ENCODE results near the gene KITLG.
"Not testable (repeated sequence)": the region's sequence is repeated elsewhere in the genome, so short reads cannot be mapped to it uniquely, and the experiment has no call there.

Gene KITLG

GRCh38 chr12:88575361-88575970, 4.8 kb downstream of the KITLG start:
- DNase-seq: no peak

GRCh38 chr12:88574278-88574677, 6.0 kb downstream of the KITLG start:
- no peak for DNase-seq

GRCh38 chr12:88573583-88573982, 6.7 kb downstream of the KITLG start:
- DNase-seq: no peak

- DNase-seq: no peak
Measured at GRCh38 chr12:88572781-88573549, 7.3 kb downstream of the KITLG start.

- DNase-seq: no peak
Measured at GRCh38 chr12:88571543-88571942, 8.7 kb downstream of the KITLG start.

GRCh38 chr12:88570103-88570502, 10.2 kb downstream of the KITLG start:
- DNase-seq: no peak

- DNase-seq: no peak
Measured at GRCh38 chr12:88566430-88566829, 13.8 kb downstream of the KITLG start.

GRCh38 chr12:88562846-88563582, 17.3 kb downstream of the KITLG start:
- DNase-seq: no peak

- no peak for DNase-seq
Measured at GRCh38 chr12:88562151-88562550, 18.1 kb downstream of the KITLG start.

- DNase-seq: no peak
Measured at GRCh38 chr12:88559772-88560171, 20.5 kb downstream of the KITLG start.

GRCh38 chr12:88559199-88559598, 21.1 kb downstream of the KITLG start:
- DNase-seq: no peak

- DNase-seq: no peak
Measured at GRCh38 chr12:88558340-88558867, 21.9 kb downstream of the KITLG start.

- DNase-seq: no peak
Measured at GRCh38 chr12:88556213-88556774, 24.0 kb downstream of the KITLG start.

GRCh38 chr12:88553941-88554658, 26.2 kb downstream of the KITLG start:
- no peak for DNase-seq

- DNase-seq: no peak
Measured at GRCh38 chr12:88552610-88553079, 27.6 kb downstream of the KITLG start.

- DNase-seq: no peak
Measured at GRCh38 chr12:88549929-88550328, 30.3 kb downstream of the KITLG start.

GRCh38 chr12:88547949-88548348, 32.3 kb downstream of the KITLG start:
- DNase-seq: not testable (repeated sequence)

- no peak for DNase-seq
Measured at GRCh38 chr12:88546853-88547252, 33.4 kb downstream of the KITLG start.

GRCh38 chr12:88546226-88546625, 34.0 kb downstream of the KITLG start:
- DNase-seq: no peak

GRCh38 chr12:88544991-88545980, 35.0 kb downstream of the KITLG start:
- DNase-seq: no peak

GRCh38 chr12:88539893-88540292, 40.4 kb downstream of the KITLG start:
- DNase-seq: no peak
